ENCODE data around the gene TXNL4A.

GRCh38 chr18:80035997-80036396 lies 47.6 kb upstream of the TXNL4A start:
- TF ChIP-seq, protein P1, sequence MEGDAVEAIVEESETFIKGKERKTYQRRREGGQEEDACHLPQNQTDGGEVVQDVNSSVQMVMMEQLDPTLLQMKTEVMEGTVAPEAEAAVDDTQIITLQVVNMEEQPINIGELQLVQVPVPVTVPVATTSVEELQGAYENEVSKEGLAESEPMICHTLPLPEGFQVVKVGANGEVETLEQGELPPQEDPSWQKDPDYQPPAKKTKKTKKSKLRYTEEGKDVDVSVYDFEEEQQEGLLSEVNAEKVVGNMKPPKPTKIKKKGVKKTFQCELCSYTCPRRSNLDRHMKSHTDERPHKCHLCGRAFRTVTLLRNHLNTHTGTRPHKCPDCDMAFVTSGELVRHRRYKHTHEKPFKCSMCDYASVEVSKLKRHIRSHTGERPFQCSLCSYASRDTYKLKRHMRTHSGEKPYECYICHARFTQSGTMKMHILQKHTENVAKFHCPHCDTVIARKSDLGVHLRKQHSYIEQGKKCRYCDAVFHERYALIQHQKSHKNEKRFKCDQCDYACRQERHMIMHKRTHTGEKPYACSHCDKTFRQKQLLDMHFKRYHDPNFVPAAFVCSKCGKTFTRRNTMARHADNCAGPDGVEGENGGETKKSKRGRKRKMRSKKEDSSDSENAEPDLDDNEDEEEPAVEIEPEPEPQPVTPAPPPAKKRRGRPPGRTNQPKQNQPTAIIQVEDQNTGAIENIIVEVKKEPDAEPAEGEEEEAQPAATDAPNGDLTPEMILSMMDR (IDR thresholded peaks at IDR 0.05; ENCODE audit: low read length) = no peak
- no peak for TF ChIP-seq EZH2 (optimal IDR thresholded peaks at IDR 0.05; ENCODE audit: low read depth, low read length)
